GM23248 (cell line): Measurements from ENCODE around the gene MPP7. TPM values are rescaled to one million over a fixed set of nuclear protein-coding genes. Genes with fewer than 3 reads are reported as not detected.

Experiments used
- DNase-seq: peaks from one replicate; pipeline ENCODE4 v3.0.0-alpha.2; 2015
- H2AFZ ChIP-seq: fragments of 200-600 bp; sonication (generic); 2 replicates; pipeline ENCODE4 v1.6.1; 2016; ENCODE audit warnings: antibody characterized with exemption
- H3F3A ChIP-seq: fragments of 200-600 bp; sonication (generic); 2 replicates; pipeline ENCODE4 v1.6.1; 2016; ENCODE audit warnings: mild to moderate bottlenecking, antibody characterized with exemption, mixed run types; ENCODE audit not compliant: insufficient read depth
- H3K27ac ChIP-seq: fragments of 200-600 bp; sonication (generic); 2 replicates; pipeline ENCODE4 v1.5.1; 2016; ENCODE audit warnings: mild to moderate bottlenecking
- H3K27me3 ChIP-seq: fragments of 200-600 bp; sonication (generic); replicated peaks from 2 replicates; pipeline ENCODE4 v1.6.1; 2016; ENCODE audit warnings: mild to moderate bottlenecking; ENCODE audit not compliant: insufficient read depth
- H3K36me3 ChIP-seq: fragments of 200-600 bp; sonication (generic); 2 replicates; pipeline ENCODE4 v1.6.1; 2016; ENCODE audit warnings: low read depth, mild to moderate bottlenecking
- H3K4me1 ChIP-seq: fragments of 200-600 bp; sonication (generic); 2 replicates; pipeline ENCODE4 v1.6.1; 2016; ENCODE audit warnings: mild to moderate bottlenecking; ENCODE audit not compliant: insufficient read depth
- H3K4me2 ChIP-seq: fragments of 200-600 bp; sonication (generic); one replicate; pipeline ENCODE4 v1.6.1; 2016; ENCODE audit warnings: mild to moderate bottlenecking; ENCODE audit not compliant: unreplicated experiment
- H3K4me3 ChIP-seq: fragments of 200-600 bp; sonication (generic); 2 replicates; pipeline ENCODE4 v1.5.1; 2016; ENCODE audit warnings: mild to moderate bottlenecking
- H3K79me2 ChIP-seq: fragments of 200-600 bp; sonication (generic); 2 replicates; pipeline ENCODE4 v1.6.1; 2016; ENCODE audit warnings: mild to moderate bottlenecking; ENCODE audit not compliant: insufficient read depth
- H3K9ac ChIP-seq: fragments of 200-600 bp; sonication (generic); 2 replicates; pipeline ENCODE4 v1.6.1; 2016; ENCODE audit warnings: mild to moderate bottlenecking
- H3K9me2 ChIP-seq: fragments of 200-600 bp; sonication (generic); 2 replicates; pipeline ENCODE4 v1.6.1; 2016; ENCODE audit warnings: mixed run types, mild to moderate bottlenecking, moderate library complexity; ENCODE audit not compliant: insufficient read depth
- H3K9me3 ChIP-seq: fragments of 200-600 bp; sonication (generic); one replicate; pipeline ENCODE4 v1.6.1; 2017; ENCODE audit warnings: low read depth
- H4K20me1 ChIP-seq: fragments of 200-600 bp; sonication (generic); 2 replicates; pipeline ENCODE4 v1.6.0; 2016; ENCODE audit not compliant: insufficient read depth
- EZH2 ChIP-seq: fragments of 200-600 bp; sonication (generic); IDR thresholded peaks from 2 replicates; pipeline ENCODE4 v1.6.1; 2018; ENCODE audit warnings: antibody characterized with exemption, mild to moderate bottlenecking; ENCODE audit not compliant: insufficient read depth, poor library complexity, severe bottlenecking
- EZH2phosphoT487 ChIP-seq: fragments of 200-600 bp; sonication (generic); IDR thresholded peaks from 2 replicates; pipeline ENCODE4 v1.6.1; 2018; ENCODE audit warnings: antibody characterized with exemption, moderate library complexity, mild to moderate bottlenecking, low read depth; ENCODE audit not compliant: insufficient read depth
- WGBS, 2 experiments: methylation state at CpG; one replicate each; pipeline ENCODE4 v1.1.6; 2015 to 2017; ENCODE audit warnings: low lambda C conversion rate in 2 of 2, low coverage in 1 of 2; ENCODE audit errors: missing lambda C conversion rate in 2 of 2; 5-methylcytosine and 5-hydroxymethylcytosine counted together
- in situ Hi-C: fragments of 300-500 bp; cut with MboI; formaldehyde crosslinking; loops from 2 replicates; pipeline ENCODE4 v1.15.0; 2020
- polyA plus RNA-seq: library from polyadenylated mRNA; unstranded; fragments of >200 nt; fragmentation: Nextera tagmentation; extraction: Ambion mirVana; gene quantifications from 2 replicates; pipeline ENCODE4 v1.2.1, GENCODE V29; 2016
- total RNA-seq: library from RNA; depleted of rRNA; stranded (reverse); fragments of >200 nt; shearing (Covaris generic); gene quantifications from 2 replicates; pipeline ENCODE4 v1.2.3, GENCODE V29; 2014

Gene MPP7
- total and polyA plus RNA-seq, 2 experiments from 2014 or later, result 0.09 to 0.65 TPM

- Histone ChIP-seq H2AFZ (no peak overlapping the region), H3K9ac (no peak overlapping the region), H3K9me2 (no peaks in the 10 kb centered on the region), H3F3A (peaks cover 12% of the 10 kb centered on the region; the same call in 1 of the 2 replicates), H3K27ac (no peak overlapping the region), H4K20me1 (no peaks in the 10 kb centered on the region), H3K4me2 (no peak overlapping the region), H3K4me3 (no peak overlapping the region), H3K36me3 (no peaks in the 10 kb centered on the region), H3K9me3 (no peaks in the 10 kb centered on the region), H3K4me1 (peaks cover 3% of the 10 kb centered on the region), H3K27me3 (peaks cover 38% of the 10 kb centered on the region), H3K79me2 (no peaks in the 10 kb centered on the region)
- in situ Hi-C loops, result no loop called here
- TF ChIP-seq EZH2phosphoT487 (no peak), EZH2 (no peak)
- 35 to 43% methylated on average over 2 of the region's 2 CpGs for WGBS, 2 experiments
- no peak for DNase-seq
These were observed 29.9 kb upstream of the MPP7 start for GRCh38 chr10:28332726-28333125.

GRCh38 chr10:28331841-28332240, 29.0 kb upstream of the MPP7 start:
- peaks cover 34% of the 10 kb centered on the region for H3K27me3 ChIP-seq
- TF ChIP-seq EZH2 (no peak), EZH2phosphoT487 (peak; percentile 59; the same call in 1 of the 2 replicates)
- H3K79me2 ChIP-seq, result no peaks in the 10 kb centered on the region
- no peak overlapping the region for H3K9ac ChIP-seq
- in situ Hi-C loops, result no loop called here
- WGBS, 2 experiments, result 17 to 28% methylated on average over 3 of the region's 3 CpGs
- H3K4me2 ChIP-seq, result no peak overlapping the region
- H4K20me1 ChIP-seq, result no peaks in the 10 kb centered on the region
- H3K4me1 ChIP-seq, result peaks cover 10% of the 10 kb centered on the region
- H3K9me2 ChIP-seq, result no peaks in the 10 kb centered on the region
- H3K36me3 ChIP-seq, result no peaks in the 10 kb centered on the region
- H3K27ac ChIP-seq, result no peak overlapping the region
- peaks cover 12% of the 10 kb centered on the region; the same call in 1 of the 2 replicates for H3F3A ChIP-seq
- H3K9me3 ChIP-seq, result no peaks in the 10 kb centered on the region
- peak; percentile 84 for DNase-seq
- H2AFZ ChIP-seq, result no peak overlapping the region
- H3K4me3 ChIP-seq, result no peak overlapping the region

GRCh38 chr10:28331066-28331465, 28.2 kb upstream of the MPP7 start:
- Histone ChIP-seq H3K79me2 (no peaks in the 10 kb centered on the region), H4K20me1 (no peaks in the 10 kb centered on the region), H3K4me3 (no peak overlapping the region), H3K9ac (no peak overlapping the region), H3K9me2 (no peaks in the 10 kb centered on the region), H3K27me3 (peaks cover 30% of the 10 kb centered on the region), H3K4me2 (no peak overlapping the region), H3F3A (peaks cover 12% of the 10 kb centered on the region; the same call in 1 of the 2 replicates), H3K9me3 (no peaks in the 10 kb centered on the region), H2AFZ (no peak overlapping the region), H3K27ac (no peak overlapping the region), H3K4me1 (peaks cover 10% of the 10 kb centered on the region), H3K36me3 (no peaks in the 10 kb centered on the region)
- no peak for DNase-seq
- in situ Hi-C loops, result no loop called here
- TF ChIP-seq EZH2phosphoT487 (no peak), EZH2 (no peak)

GRCh38 chr10:28328346-28328745, 25.5 kb upstream of the MPP7 start:
- DNase-seq, result no peak
- Histone ChIP-seq H4K20me1 (no peaks in the 10 kb centered on the region), H3K4me1 (peaks cover 10% of the 10 kb centered on the region), H3K27ac (no peak overlapping the region), H3F3A (peaks cover 12% of the 10 kb centered on the region; the same call in 1 of the 2 replicates), H3K9ac (no peak overlapping the region), H3K36me3 (no peaks in the 10 kb centered on the region), H3K4me3 (no peak overlapping the region), H3K9me2 (no peaks in the 10 kb centered on the region), H2AFZ (no peak overlapping the region), H3K9me3 (no peaks in the 10 kb centered on the region), H3K4me2 (no peak overlapping the region), H3K27me3 (peaks cover 17% of the 10 kb centered on the region; the same call in 1 of the 2 replicates), H3K79me2 (no peaks in the 10 kb centered on the region)
- in situ Hi-C loops, result no loop called here
- TF ChIP-seq EZH2, result no peak
- TF ChIP-seq EZH2phosphoT487, result no peak
- 85 to 86% methylated on average over 1 of the region's 1 CpG for WGBS, 2 experiments

- Histone ChIP-seq H3K27ac (no peak overlapping the region), H3K9ac (no peak overlapping the region), H3K36me3 (no peaks in the 10 kb centered on the region), H3K4me1 (peaks cover 10% of the 10 kb centered on the region), H2AFZ (no peak overlapping the region), H3K4me3 (no peak overlapping the region), H4K20me1 (no peaks in the 10 kb centered on the region), H3F3A (peaks cover 12% of the 10 kb centered on the region; the same call in 1 of the 2 replicates), H3K79me2 (no peaks in the 10 kb centered on the region), H3K9me3 (no peaks in the 10 kb centered on the region), H3K9me2 (no peaks in the 10 kb centered on the region), H3K4me2 (no peak overlapping the region), H3K27me3 (0 out of 2 replicates have a peak, but pooled peaks cover 16% of the 10 kb centered on the region)
- WGBS, 2 experiments, result 24 to 26% methylated on average over 3 of the region's 3 CpGs
- TF ChIP-seq EZH2, result no peak
- no peak for TF ChIP-seq EZH2phosphoT487
- in situ Hi-C loops, result no loop called here
- DNase-seq, result peak; percentile 55
These were observed 24.6 kb upstream of the MPP7 start for GRCh38 chr10:28327491-28327880.
